Activated T-helper 2 cell treated with anti-CD3 and anti-CD28 coated beads, Interferon-gamma antibody, Interleukin-2, Interleukin-4, amounts not matched to agents 10 μg/mL and 5 μg/mL and 100 μg/mL, durations not matched to agents 14 hours and 24 hours and 36 hours (primary cell): Measurements from ENCODE around the gene SPANXN5. TPM values are rescaled to one million over a fixed set of nuclear protein-coding genes. Genes with fewer than 3 reads are reported as not detected.

Source experiments
- total RNA-seq: library from RNA; stranded (reverse); gene quantifications from 2 replicates; pipeline ENCODE4 v1.2.3, GENCODE V29; 2022

Gene SPANXN5
- total RNA-seq, 1 donor from 2014 or later = not detected

Other genes with a start within 250 kb of the SPANXN5 start
- gene SSX7, start 142.5 kb downstream of the SPANXN5 start, total RNA-seq = not detected in 2 replicates
- gene SSX2, start 90.2 kb downstream of the SPANXN5 start, total RNA-seq = not detected in 2 replicates
- not detected in 2 replicates for gene SSX2B, start 46.2 kb downstream of the SPANXN5 start, total RNA-seq
- gene XAGE5, start 13.9 kb upstream of the SPANXN5 start, total RNA-seq = not detected in 2 replicates
- gene XAGE3, start 70.7 kb upstream of the SPANXN5 start, total RNA-seq = not detected in 2 replicates
- gene FAM156B, start 99.9 kb upstream of the SPANXN5 start, total RNA-seq = 14.5 and 14.6 TPM in 2 replicates
- gene FAM156A, start 161.1 kb upstream of the SPANXN5 start, total RNA-seq = 26.2 and 28.2 TPM in 2 replicates